K562 (cell line): ENCODE results near the gene AARSD1. TPM values are rescaled to one million over a fixed set of nuclear protein-coding genes. Genes with fewer than 3 reads are reported as not detected.
"Not testable (repeated sequence)": the region's sequence is repeated elsewhere in the genome, so short reads cannot be mapped to it uniquely, and the experiment has no call there.

Source experiments
- ATAC-seq: fragments of 200-7000 bp; cut with Tn5 transposase; 3 replicates; pipeline ENCODE4 v1.9.1; 2020; ENCODE audit warnings: moderate library complexity
- BruUV-seq: library from RNA; stranded (reverse); fragments of 400-500 nt; replicated peaks from 2 replicates; lab custom pipeline; 2021; lab: Mats Ljungman, UMichigan
- CTCF ChIA-PET: fragments of 300-600 bp; formaldehyde crosslinking; extraction: SDS; loops from one replicate; lab custom pipeline; 2021; ENCODE audit warnings: low intra/inter-chr PET ratio; lab: Yijun Ruan, JAX
- POLR2A ChIA-PET: fragments of 300-600, 350-650 bp; sonication (Branson Sonifier 250); formaldehyde crosslinking; extraction: SDS; loops from one replicate; lab custom pipeline; 2021; ENCODE audit warnings: antibody characterized with exemption, inconsistent platforms; lab: Yijun Ruan, JAX
- DNase-seq, 4 experiments: peaks; one replicate each; pipeline versions ENCODE4 v3.0.0 to v3.0.0-alpha.2; 2011 to 2018; ENCODE audit warnings: low spot score in 3 of 4, mixed read lengths in 3 of 4; ENCODE audit errors: extremely low read depth in 1 of 4
- FAIRE-seq: peaks from 2 replicates; lab custom pipeline; 2011; peaks lifted over from hg19 to GRCh38; lab: Jason Lieb, UNC
- H2AFZ ChIP-seq: 2 replicates; pipeline ENCODE4 v1.6.0; 2011; ENCODE audit warnings: low read depth, low read length, control low read depth, inconsistent platforms
- H3K27ac ChIP-seq: fragments of 200-600 bp; 3 replicates; pipeline ENCODE4 v1.8.0; 2011; ENCODE audit warnings: low read depth, mild to moderate bottlenecking, control low read depth, inconsistent platforms, low read length, moderate library complexity, mixed read lengths; ENCODE audit errors: extremely low read depth
- H3K27me3 ChIP-seq, 2 experiments: fragments of 300-600 bp in 1 of 2; 2 replicates in 1 of 2; 3 replicates in 1 of 2; pipeline versions ENCODE4 v1.6.0 to v1.8.0; 2011; ENCODE audit warnings: inconsistent platforms in 2 of 2, low read length in 2 of 2, mild to moderate bottlenecking in 1 of 2, mixed read lengths in 1 of 2, moderate library complexity in 1 of 2; ENCODE audit not compliant: control insufficient read depth in 2 of 2, insufficient read depth in 2 of 2
- H3K36me3 ChIP-seq: fragments of 300-600 bp; 3 replicates; pipeline ENCODE4 v1.8.0; 2011; ENCODE audit warnings: mild to moderate bottlenecking, low read length, inconsistent platforms; ENCODE audit not compliant: control insufficient read depth, insufficient read depth
- H3K4me1 ChIP-seq, 2 experiments: fragments of 200-600 bp in 1 of 2; replicated peaks in 1 of 2; 2 replicates in 1 of 2; 3 replicates in 1 of 2; pipeline versions ENCODE4 v1.5.1 to v1.8.0; 2011; ENCODE audit warnings: inconsistent platforms in 2 of 2, low read length in 2 of 2, mild to moderate bottlenecking in 1 of 2, mixed read lengths in 1 of 2, moderate library complexity in 1 of 2; ENCODE audit not compliant: control insufficient read depth in 2 of 2, insufficient read depth in 2 of 2
- H3K4me2 ChIP-seq: 2 replicates; pipeline ENCODE4 v1.6.1; 2011; ENCODE audit warnings: low read length, control low read depth, inconsistent platforms, mixed read lengths; ENCODE audit not compliant: insufficient read depth
- H3K4me3 ChIP-seq: fragments of 200-600 bp; sonication (generic), shearing (Covaris generic); 2 replicates; pipeline ENCODE4 v1.5.1; 2016; ENCODE audit warnings: control low read depth, inconsistent platforms
- H3K79me2 ChIP-seq: fragments of 200-600 bp; 3 replicates; pipeline ENCODE4 v1.8.0; 2011; ENCODE audit warnings: low read length, inconsistent platforms; ENCODE audit not compliant: control insufficient read depth, insufficient read depth
- H3K9ac ChIP-seq, 2 experiments: 2 replicates each; pipeline versions ENCODE4 v1.6.0 to v1.6.1; 2011; ENCODE audit warnings: low read depth in 2 of 2, low read length in 2 of 2, control low read depth in 1 of 2, inconsistent platforms in 1 of 2, mild to moderate bottlenecking in 1 of 2, mixed read lengths in 1 of 2; ENCODE audit not compliant: insufficient read depth in 1 of 2
- H3K9me1 ChIP-seq: one replicate; pipeline ENCODE4 v1.6.0; 2011; ENCODE audit warnings: inconsistent platforms, mild to moderate bottlenecking, low read length, moderate library complexity; ENCODE audit not compliant: control insufficient read depth, insufficient read depth
- H3K9me3 ChIP-seq: replicated peaks from 2 replicates; pipeline ENCODE4 v1.5.1; 2011; ENCODE audit warnings: low read depth, low read length, inconsistent platforms; ENCODE audit not compliant: control insufficient read depth, insufficient read depth
- H4K20me1 ChIP-seq: replicated peaks from 2 replicates; pipeline ENCODE4 v1.6.1; 2011; ENCODE audit warnings: low read length, inconsistent platforms, mixed read lengths; ENCODE audit not compliant: control insufficient read depth, insufficient read depth
- ATF3 ChIP-seq, 2 experiments: fragments of 450-650 bp in 1 of 2; sonication (generic) in 1 of 2; formaldehyde crosslinking in 1 of 2; IDR thresholded peaks in 1 of 2; conservative IDR thresholded peaks in 1 of 2; 2 replicates each; pipeline versions ENCODE4 v1.6.1 to v1.8.1; 2016 to 2023; ENCODE audit warnings: mild to moderate bottlenecking in 2 of 2, moderate library complexity in 2 of 2, inconsistent platforms in 1 of 2, missing genetic modification reagents in 1 of 2
- CEBPB ChIP-seq: fragments of 450-650 bp; IDR thresholded peaks from 2 replicates; pipeline ENCODE4 v1.6.1; 2016; ENCODE audit warnings: missing genetic modification characterization, missing compliant biosample characterization
- CREB1 ChIP-seq, 2 experiments: sonication (generic) in 1 of 2; formaldehyde crosslinking in 1 of 2; IDR thresholded peaks; 2 replicates each; pipeline versions ENCODE4 v1.6.1 to v1.8.0; 2012 to 2022; ENCODE audit warnings: inconsistent platforms in 1 of 2, mild to moderate bottlenecking in 1 of 2, missing genetic modification reagents in 1 of 2, moderate library complexity in 1 of 2
- DEAF1 ChIP-seq: fragments of 450-650 bp; formaldehyde crosslinking; IDR thresholded peaks from 2 replicates; pipeline ENCODE4 v1.4.0; 2020; ENCODE audit warnings: mild to moderate bottlenecking, moderate library complexity
- PURB ChIP-seq: sonication (generic); formaldehyde crosslinking; IDR thresholded peaks from 2 replicates; pipeline ENCODE4 v1.9.0; 2021; ENCODE audit warnings: low read depth, mild to moderate bottlenecking, missing genetic modification reagents
- RAD21 ChIP-seq, 2 experiments: fragments of 250-450 bp in 1 of 2; fragments of 450-650 bp in 1 of 2; sonication (Bioruptor Pico) in 1 of 2; formaldehyde crosslinking in 1 of 2; IDR thresholded peaks in 1 of 2; conservative IDR thresholded peaks in 1 of 2; 2 replicates each; pipeline versions ENCODE4 v1.4.0 to v1.8.0; 2020 to 2022; ENCODE audit warnings: mild to moderate bottlenecking in 2 of 2, moderate library complexity in 1 of 2
- ZNF696 ChIP-seq: fragments of 250-450 bp; sonication (Bioruptor Pico); conservative IDR thresholded peaks from 2 replicates; pipeline ENCODE4 v1.4.0; 2020; ENCODE audit warnings: mild to moderate bottlenecking, moderate library complexity
- ZNF766 ChIP-seq: fragments of 200-800 bp; sonication (Bioruptor generic); conservative IDR thresholded peaks from 2 replicates; pipeline ENCODE4 v1.6.1; 2016; ENCODE audit warnings: missing genetic modification characterization, missing compliant biosample characterization
- WGBS: fragments of 100-300 bp; shearing (Covaris generic); methylation state at CpG from one replicate; pipeline ENCODE4 v1.1.6; 2016; ENCODE audit warnings: low coverage, mixed read lengths; ENCODE audit not compliant: insufficient coverage; ENCODE audit errors: missing lambda C conversion rate; 5-methylcytosine and 5-hydroxymethylcytosine counted together
- in situ Hi-C: fragments of 300-500 bp; cut with MboI; formaldehyde crosslinking; loops from 4 replicates; pipeline ENCODE4 v1.15.0; 2018; ENCODE audit warnings: inconsistent platforms, mixed read lengths
- intact Hi-C: fragments of 100-400 bp; cut with micrococcal nuclease; formaldehyde crosslinking; loops from 2 replicates; pipeline ENCODE4 v1.14.2; 2022
- polyA plus RNA-seq, 8 experiments: library from polyadenylated mRNA; depleted of rRNA in 4 of 8; stranded (reverse) in 5 of 8; unstranded in 3 of 8; fragments of >200 nt; fragmentation: Nextera tagmentation in 2 of 8; fragmentation: Illumina TruSeq in 1 of 8; extraction: Ambion mirVana in 2 of 8; extraction: Trizol in 1 of 8; gene quantifications; 2 replicates each; pipeline versions ENCODE4 v1.2.1 to v1.2.3, GENCODE V29; 2011 to 2014; ENCODE audit warnings: inconsistent platforms in 1 of 8, missing spikeins in 1 of 8
- total RNA-seq, 7 experiments: library from RNA; depleted of rRNA in 6 of 7; stranded (reverse); fragments of >200 nt in 6 of 7; fragmentation: Illumina TruSeq in 2 of 7; extraction: Trizol in 2 of 7; gene quantifications; 2 replicates each; pipeline versions ENCODE4 v1.2.1 to v1.2.3, GENCODE V29; 2011 to 2021; ENCODE audit warnings: low replicate concordance in 1 of 7
- TF ChIP-seq, protein P1 (sequence below): fragments of 250-450 bp; sonication (Bioruptor Pico); IDR thresholded peaks from 2 replicates; pipeline ENCODE4 v1.5.0; 2022; ENCODE audit warnings: mild to moderate bottlenecking

Gene AARSD1
- total and polyA plus RNA-seq, 9 of the 15 experiments (the other 6 are each of a cell fraction or from before 2014, with no cell fraction given), result 51.7 to 98.5 (median 68.6) TPM

GRCh38 chr17:42923472-42923871 lies 40.8 kb downstream of the AARSD1 start:
- H3K36me3 ChIP-seq; CTCF ChIA-PET; H3K79me2 ChIP-seq; H2AFZ ChIP-seq; ATAC-seq; DNase-seq; H3K4me3 ChIP-seq; H3K4me2 ChIP-seq; FAIRE-seq; H3K27ac ChIP-seq; H4K20me1 ChIP-seq; H3K9ac ChIP-seq; H3K9me3 ChIP-seq; BruUV-seq; H3K9me1 ChIP-seq; H3K4me1 ChIP-seq; H3K27me3 ChIP-seq; TF ChIP-seq ATF3 (CRISPR knock-in tag; conservative IDR thresholded peaks at IDR 0.05): not testable (repeated sequence)
- intact Hi-C loops (loop anchor here (5.0 kb wide), 1 partner anchor 41 kb away; no protein-coding TSS in a partner anchor), in situ Hi-C loops (loop anchor here (10.0 kb wide), 1 partner anchor 339 kb away; no protein-coding TSS in a partner anchor)
- TF ChIP-seq ATF3 (IDR thresholded peaks at IDR 0.05) (peak; percentile 53), CEBPB (0 out of 2 replicates have a peak, but pooled peaks have one; percentile 22)
- POLR2A ChIA-PET, result interaction anchor here (0.6 to 1.0 kb wide), 2 partner anchors 10 to 497 kb away, joined by 3 to 6 read pairs; no protein-coding TSS in a partner anchor
- WGBS, result 55% methylated on average over 5 of the region's 7 CpGs

GRCh38 chr17:42922294-42922693 lies 42.0 kb downstream of the AARSD1 start:
- BruUV-seq, result no TSS peak
- FAIRE-seq, result no peak
- TF ChIP-seq CREB1 (IDR thresholded peaks at IDR 0.05) (no peak), CREB1 (CRISPR knock-in tag; IDR thresholded peaks at IDR 0.05) (no peak), PURB (CRISPR knock-in tag) (no peak), RAD21 (CRISPR knock-in tag; conservative IDR thresholded peaks at IDR 0.05 in 1 of 2, IDR thresholded peaks at IDR 0.05 in 1 of 2) (no peak), ZNF696 (CRISPR knock-in tag) (no peak), ZNF766 (CRISPR knock-in tag) (no peak), DEAF1 (no peak)
- TF ChIP-seq, protein P1, sequence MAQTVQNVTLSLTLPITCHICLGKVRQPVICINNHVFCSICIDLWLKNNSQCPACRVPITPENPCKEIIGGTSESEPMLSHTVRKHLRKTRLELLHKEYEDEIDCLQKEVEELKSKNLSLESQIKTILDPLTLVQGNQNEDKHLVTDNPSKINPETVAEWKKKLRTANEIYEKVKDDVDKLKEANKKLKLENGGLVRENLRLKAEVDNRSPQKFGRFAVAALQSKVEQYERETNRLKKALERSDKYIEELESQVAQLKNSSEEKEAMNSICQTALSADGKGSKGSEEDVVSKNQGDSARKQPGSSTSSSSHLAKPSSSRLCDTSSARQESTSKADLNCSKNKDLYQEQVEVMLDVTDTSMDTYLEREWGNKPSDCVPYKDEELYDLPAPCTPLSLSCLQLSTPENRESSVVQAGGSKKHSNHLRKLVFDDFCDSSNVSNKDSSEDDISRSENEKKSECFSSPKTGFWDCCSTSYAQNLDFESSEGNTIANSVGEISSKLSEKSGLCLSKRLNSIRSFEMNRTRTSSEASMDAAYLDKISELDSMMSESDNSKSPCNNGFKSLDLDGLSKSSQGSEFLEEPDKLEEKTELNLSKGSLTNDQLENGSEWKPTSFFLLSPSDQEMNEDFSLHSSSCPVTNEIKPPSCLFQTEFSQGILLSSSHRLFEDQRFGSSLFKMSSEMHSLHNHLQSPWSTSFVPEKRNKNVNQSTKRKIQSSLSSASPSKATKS (CRISPR knock-in tag), result no peak

More at GRCh38 chr17:42922294-42922693, 42.0 kb downstream of the AARSD1 start:
- no peak overlapping the region for H3K27ac ChIP-seq
- POLR2A ChIA-PET, result interaction anchor here (0.5 to 0.7 kb wide), 2 partner anchors 69 to 445 kb away, joined by 3 read pairs; no protein-coding TSS in a partner anchor
- no peaks in the 10 kb centered on the region for H3K9me1 ChIP-seq
- H3K4me3 ChIP-seq, result no peak overlapping the region
- intact Hi-C loops, result loop anchor here (5.0 kb wide), 1 partner anchor 40 kb away; no protein-coding TSS in a partner anchor
- DNase-seq, result no peak
- H3K4me2 ChIP-seq, result no peak overlapping the region
- H3K9me3 ChIP-seq, result no peaks in the 10 kb centered on the region
- no peaks in the 10 kb centered on the region for H3K79me2 ChIP-seq
- peak overlapping the region; percentile 37 for H2AFZ ChIP-seq
- no peaks in the 10 kb centered on the region; a peak in 1 of 5 replicates for H3K4me1 ChIP-seq
- no peaks in the 10 kb centered on the region for H4K20me1 ChIP-seq
- no peak overlapping the region for H3K9ac ChIP-seq
- WGBS, result 32% methylated on average over 7 of the region's 7 CpGs
- H3K27me3 ChIP-seq, result no peaks in the 10 kb centered on the region
- in situ Hi-C loops, result loop anchor here (10.0 kb wide), 1 partner anchor 337 kb away; no protein-coding TSS in a partner anchor
- ATAC-seq, result no peak
- no peaks in the 10 kb centered on the region for H3K36me3 ChIP-seq
- CTCF ChIA-PET, result no interaction called here
